ENCODE data around the gene TAF6.
A peak's percentile ranks its signal among the peaks of the same experiment; 100 is the strongest.

Gene TAF6

DNA sequence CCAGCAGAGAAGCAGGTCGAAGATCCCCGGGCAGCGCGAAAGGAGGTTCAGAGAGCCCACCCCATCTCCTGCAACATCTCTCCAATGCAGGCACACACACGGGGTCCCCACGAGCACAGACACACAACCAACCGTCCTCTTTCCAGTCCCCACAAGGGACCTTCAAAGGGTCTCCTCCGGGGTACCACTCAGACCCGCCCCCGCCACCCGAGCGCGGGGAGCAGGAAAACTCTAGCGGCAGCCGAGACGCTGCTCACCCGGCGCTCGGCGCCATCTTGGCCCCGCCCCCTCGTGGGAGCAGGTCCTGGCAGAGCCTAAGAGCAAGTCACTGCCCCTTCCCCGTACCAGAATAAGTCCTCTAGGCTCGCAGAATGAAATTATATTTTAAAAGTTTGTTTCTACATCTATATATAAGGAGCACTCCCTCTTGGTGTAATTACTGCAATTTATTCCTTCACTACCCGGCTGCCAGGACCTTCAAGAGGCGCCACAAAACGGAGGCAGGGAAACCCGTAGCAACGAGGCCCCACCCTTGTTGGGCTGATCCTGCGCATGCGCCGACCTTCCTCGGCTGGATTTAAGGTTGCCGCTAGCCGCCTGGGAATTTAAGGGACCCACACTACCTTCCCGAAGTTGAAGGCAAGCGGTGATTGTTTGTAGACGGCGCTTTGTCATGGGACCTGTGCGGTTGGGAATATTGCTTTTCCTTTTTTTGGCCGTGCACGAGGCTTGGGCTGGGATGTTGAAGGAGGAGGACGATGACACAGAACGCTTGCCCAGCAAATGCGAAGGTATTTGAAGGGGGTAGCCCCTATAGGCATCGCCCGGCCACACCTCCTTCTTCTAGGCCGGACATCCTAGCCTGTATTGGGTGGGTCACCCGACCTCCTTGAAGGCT is at the start of gene TAF6, which contains the start of gene CNPY4:
TSS of gene TAF6 (minus strand) at position 287 of the 898 bp plus-strand sequence. CDS start 5,149 bp downstream, outside the sequence.
TSS of gene CNPY4 (plus strand) at position 563 of the 898 bp plus-strand sequence. CDS start at position 674, 111 bp downstream.
- H3K4me2 ChIP-seq (ENCODE audit: low read length) = peak within 1 kb of the TSS; percentile 92
- peaks cover 7% of the 10 kb centered on the region for H3K4me1 ChIP-seq

DNA sequence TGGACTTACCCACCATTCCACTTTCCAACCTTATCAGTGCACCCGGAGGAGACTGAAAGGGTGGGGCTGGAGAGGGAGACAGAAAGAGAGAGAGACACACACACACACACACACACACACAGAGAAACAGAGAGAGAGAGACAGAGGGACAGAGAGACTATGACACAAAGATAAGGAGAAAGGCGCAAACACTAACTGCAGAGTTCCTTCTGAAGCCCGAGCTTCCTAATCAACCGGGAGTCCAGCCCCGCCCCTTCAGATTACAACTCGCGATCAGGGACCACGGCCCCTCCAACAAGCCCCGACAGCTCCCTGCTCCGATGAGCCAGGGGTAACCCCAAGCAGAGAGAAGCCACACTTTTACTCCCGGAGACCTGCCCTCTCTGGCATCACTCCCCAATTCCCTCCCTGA is 48.8 kb upstream of the TAF6 start:
- Histone ChIP-seq H3K36me3 (ENCODE audit: control insufficient read depth, insufficient read depth, low read length) (no peaks in the 10 kb centered on the region), H3K79me2 (no peaks in the 10 kb centered on the region), H3K27ac (no peak overlapping the region), H3K4me2 (ENCODE audit: low read length) (peak overlapping the region; percentile 36), H3K9ac (no peak overlapping the region), H3K9me3 (ENCODE audit: control insufficient read depth, low read length) (no peaks in the 10 kb centered on the region), H3K4me3 (ENCODE audit: low read depth, low read length) (peak overlapping the region; percentile 9), H2AFZ (peak overlapping the region; percentile 84), H3K27me3 (ENCODE audit: control insufficient read depth, insufficient read depth, low read length) (no peaks in the 10 kb centered on the region), H3K4me1 (peaks cover 6% of the 10 kb centered on the region)
- TF ChIP-seq, protein P1, sequence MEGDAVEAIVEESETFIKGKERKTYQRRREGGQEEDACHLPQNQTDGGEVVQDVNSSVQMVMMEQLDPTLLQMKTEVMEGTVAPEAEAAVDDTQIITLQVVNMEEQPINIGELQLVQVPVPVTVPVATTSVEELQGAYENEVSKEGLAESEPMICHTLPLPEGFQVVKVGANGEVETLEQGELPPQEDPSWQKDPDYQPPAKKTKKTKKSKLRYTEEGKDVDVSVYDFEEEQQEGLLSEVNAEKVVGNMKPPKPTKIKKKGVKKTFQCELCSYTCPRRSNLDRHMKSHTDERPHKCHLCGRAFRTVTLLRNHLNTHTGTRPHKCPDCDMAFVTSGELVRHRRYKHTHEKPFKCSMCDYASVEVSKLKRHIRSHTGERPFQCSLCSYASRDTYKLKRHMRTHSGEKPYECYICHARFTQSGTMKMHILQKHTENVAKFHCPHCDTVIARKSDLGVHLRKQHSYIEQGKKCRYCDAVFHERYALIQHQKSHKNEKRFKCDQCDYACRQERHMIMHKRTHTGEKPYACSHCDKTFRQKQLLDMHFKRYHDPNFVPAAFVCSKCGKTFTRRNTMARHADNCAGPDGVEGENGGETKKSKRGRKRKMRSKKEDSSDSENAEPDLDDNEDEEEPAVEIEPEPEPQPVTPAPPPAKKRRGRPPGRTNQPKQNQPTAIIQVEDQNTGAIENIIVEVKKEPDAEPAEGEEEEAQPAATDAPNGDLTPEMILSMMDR (IDR thresholded peaks at IDR 0.05) = no peak

More for the DNA sequence above, at the start of gene TAF6, which contains the start of gene CNPY4:
- Histone ChIP-seq H3K79me2 (peaks cover 8% of the 10 kb centered on the region), H2AFZ (peak within 1 kb of the TSS; percentile 97), H3K9ac (peak within 1 kb of the TSS; percentile 31), H3K27ac (peak within 1 kb of the TSS; percentile 97), H3K4me3 (ENCODE audit: low read depth, low read length) (peak within 1 kb of the TSS; percentile 95), H3K9me3 (ENCODE audit: control insufficient read depth, low read length) (no peaks in the 10 kb centered on the region), H3K36me3 (ENCODE audit: control insufficient read depth, insufficient read depth, low read length) (no peaks in the 10 kb centered on the region), H3K27me3 (ENCODE audit: control insufficient read depth, insufficient read depth, low read length) (no peaks in the 10 kb centered on the region)
- TF ChIP-seq, protein P1 (IDR thresholded peaks at IDR 0.05) = peak; percentile 10

DNA sequence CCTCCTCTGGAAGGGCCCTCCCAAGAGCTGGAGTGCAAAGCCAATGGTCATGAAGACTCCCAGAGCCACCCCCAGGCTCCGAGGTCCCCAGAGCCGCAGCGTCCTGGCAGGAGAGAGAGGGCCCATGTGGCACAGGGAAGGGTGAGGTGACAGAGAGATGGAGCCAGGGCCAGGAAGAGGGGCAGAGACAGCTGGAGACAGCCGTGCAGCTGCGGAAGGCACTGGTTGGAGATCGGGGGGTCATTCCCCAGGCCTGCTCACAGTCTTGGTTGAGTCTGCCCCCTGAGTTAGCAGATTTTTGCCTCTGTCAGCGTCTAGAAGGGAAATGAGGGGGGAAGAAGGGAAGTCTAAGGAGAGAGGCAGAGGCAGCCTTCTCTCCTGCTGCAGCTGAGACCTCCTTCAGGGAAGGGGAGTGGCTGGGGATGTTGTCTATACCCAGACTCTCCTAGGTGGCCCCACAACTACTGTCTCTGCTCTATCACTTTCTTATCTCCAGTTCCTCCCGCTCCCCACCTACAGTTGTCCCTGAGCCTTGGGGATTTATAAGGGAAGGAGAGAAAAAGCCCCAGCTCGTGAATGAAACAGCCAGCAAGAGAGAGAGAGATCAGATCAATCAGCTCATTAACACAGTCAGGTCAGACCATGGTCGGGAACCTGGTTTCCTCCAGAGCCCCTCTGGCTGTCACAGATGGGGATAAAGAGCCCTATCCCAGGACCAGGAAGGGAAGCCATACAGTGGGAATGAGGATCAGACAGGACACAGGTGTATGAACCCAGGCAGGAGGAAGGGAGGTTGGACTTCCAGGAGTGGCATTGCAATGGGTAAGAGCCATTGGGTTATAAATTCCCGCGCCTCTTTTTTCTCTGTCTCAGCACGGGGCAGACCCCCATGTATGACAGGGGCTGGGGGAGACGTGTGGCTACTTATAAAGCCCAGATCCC is 48.1 kb upstream of the TAF6 start:
- no peak overlapping the region for H3K4me2 ChIP-seq (ENCODE audit: low read length)
- TF ChIP-seq, protein P1 (IDR thresholded peaks at IDR 0.05) = no peak
- peaks cover 6% of the 10 kb centered on the region for H3K4me1 ChIP-seq
- no peaks in the 10 kb centered on the region for H3K36me3 ChIP-seq (ENCODE audit: control insufficient read depth, insufficient read depth, low read length)
- no peak overlapping the region for H3K9ac ChIP-seq
- H3K27ac ChIP-seq = no peak overlapping the region
- H3K4me3 ChIP-seq (ENCODE audit: low read depth, low read length) = no peak overlapping the region
- no peaks in the 10 kb centered on the region for H3K9me3 ChIP-seq (ENCODE audit: control insufficient read depth, low read length)
- peak overlapping the region; percentile 84 for H2AFZ ChIP-seq
- no peaks in the 10 kb centered on the region for H3K79me2 ChIP-seq
- H3K27me3 ChIP-seq (ENCODE audit: control insufficient read depth, insufficient read depth, low read length) = no peaks in the 10 kb centered on the region

DNA sequence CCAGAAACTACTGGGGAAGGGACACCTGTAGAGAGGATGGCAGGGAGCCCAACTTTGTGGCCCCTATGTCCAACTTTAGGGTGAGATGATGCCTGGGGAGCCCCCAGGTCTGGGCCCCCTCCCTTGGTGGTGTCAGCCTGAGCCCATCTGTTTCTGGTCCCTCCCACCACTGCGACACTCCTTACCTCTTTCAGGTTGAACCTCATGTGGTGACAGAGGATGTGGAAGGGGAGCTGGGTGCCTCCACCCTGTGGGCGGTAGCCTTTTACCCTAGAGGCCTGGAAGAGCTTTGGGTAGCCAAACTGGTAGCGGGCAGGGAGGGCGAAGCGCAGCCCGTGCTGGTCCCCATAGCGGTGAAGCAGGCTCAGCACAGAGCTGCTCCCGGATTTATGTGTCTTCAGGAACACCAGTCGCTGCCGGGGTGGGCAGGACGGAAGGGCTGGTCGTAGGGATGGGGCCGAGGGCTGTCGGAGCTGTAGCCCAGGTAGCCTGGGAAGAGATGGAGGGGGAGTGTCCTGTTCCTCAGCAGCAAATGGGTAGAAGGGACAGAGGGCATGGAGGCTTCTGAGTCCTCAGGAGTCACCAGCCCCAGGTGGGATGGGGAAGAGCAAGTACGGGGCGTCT is 47.3 kb upstream of the TAF6 start:
- TF ChIP-seq, protein P1 (IDR thresholded peaks at IDR 0.05) = no peak
- Histone ChIP-seq H3K27ac (no peak overlapping the region), H3K4me3 (ENCODE audit: low read depth, low read length) (no peak overlapping the region), H3K4me1 (peaks cover 6% of the 10 kb centered on the region), H3K79me2 (no peaks in the 10 kb centered on the region), H3K9ac (no peak overlapping the region), H2AFZ (no peak overlapping the region), H3K9me3 (ENCODE audit: control insufficient read depth, low read length) (no peaks in the 10 kb centered on the region), H3K36me3 (ENCODE audit: control insufficient read depth, insufficient read depth, low read length) (no peaks in the 10 kb centered on the region), H3K4me2 (ENCODE audit: low read length) (no peak overlapping the region), H3K27me3 (ENCODE audit: control insufficient read depth, insufficient read depth, low read length) (no peaks in the 10 kb centered on the region)
